Hematopoietic multipotent progenitor cell (in vitro differentiated cells): Measurements from ENCODE around the gene INVS. TPM values are rescaled to one million over a fixed set of nuclear protein-coding genes. Genes with fewer than 3 reads are reported as not detected.
"Not testable (repeated sequence)": the region's sequence is repeated elsewhere in the genome, so short reads cannot be mapped to it uniquely, and the experiment has no call there.

ENCODE experiments used
- DNase-seq, 3 donors: peaks; one replicate each; pipeline ENCODE4 v3.0.0-alpha.2; 2011 to 2015; ENCODE audit warnings: low read depth in 2 of 3, low spot score in 2 of 3
- total RNA-seq: library from RNA; depleted of rRNA; stranded (reverse); fragments of >200 nt; gene quantifications from one replicate; pipeline ENCODE4 v1.2.3, GENCODE V29; 2012

INVS gene
- total RNA-seq, 1 donor: 23.4 TPM

GRCh38 chr9:100236986-100237385 is 137.9 kb downstream of the INVS start:
- DNase-seq: not testable (repeated sequence)

GRCh38 chr9:100240512-100240911 is 141.5 kb downstream of the INVS start:
- DNase-seq: no peak

- DNase-seq: no peak
Observed at GRCh38 chr9:100267211-100267610, 168.2 kb downstream of the INVS start.

DNA sequence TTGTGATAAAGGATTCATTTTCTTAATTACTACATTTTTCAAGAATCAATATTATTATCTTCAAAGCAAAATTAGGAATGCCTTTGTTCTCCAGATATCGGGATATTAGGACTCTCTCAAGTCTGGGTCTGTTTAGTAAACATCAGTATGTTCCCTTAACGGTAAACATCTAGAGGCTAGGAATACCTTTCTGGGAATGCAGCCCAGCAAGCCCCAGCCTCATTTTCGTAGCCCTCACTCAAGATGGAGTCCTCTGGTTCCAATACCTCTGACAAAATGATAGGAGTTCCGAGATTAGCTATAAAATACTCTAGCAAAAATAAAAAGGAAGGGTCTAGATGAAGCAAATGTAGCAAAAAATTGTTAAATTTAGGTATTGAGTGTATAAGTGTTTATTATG is 169.2 kb downstream of the INVS start:
- no peak for DNase-seq

GRCh38 chr9:100269656-100270055 is 170.6 kb downstream of the INVS start:
- DNase-seq: no peak

DNA sequence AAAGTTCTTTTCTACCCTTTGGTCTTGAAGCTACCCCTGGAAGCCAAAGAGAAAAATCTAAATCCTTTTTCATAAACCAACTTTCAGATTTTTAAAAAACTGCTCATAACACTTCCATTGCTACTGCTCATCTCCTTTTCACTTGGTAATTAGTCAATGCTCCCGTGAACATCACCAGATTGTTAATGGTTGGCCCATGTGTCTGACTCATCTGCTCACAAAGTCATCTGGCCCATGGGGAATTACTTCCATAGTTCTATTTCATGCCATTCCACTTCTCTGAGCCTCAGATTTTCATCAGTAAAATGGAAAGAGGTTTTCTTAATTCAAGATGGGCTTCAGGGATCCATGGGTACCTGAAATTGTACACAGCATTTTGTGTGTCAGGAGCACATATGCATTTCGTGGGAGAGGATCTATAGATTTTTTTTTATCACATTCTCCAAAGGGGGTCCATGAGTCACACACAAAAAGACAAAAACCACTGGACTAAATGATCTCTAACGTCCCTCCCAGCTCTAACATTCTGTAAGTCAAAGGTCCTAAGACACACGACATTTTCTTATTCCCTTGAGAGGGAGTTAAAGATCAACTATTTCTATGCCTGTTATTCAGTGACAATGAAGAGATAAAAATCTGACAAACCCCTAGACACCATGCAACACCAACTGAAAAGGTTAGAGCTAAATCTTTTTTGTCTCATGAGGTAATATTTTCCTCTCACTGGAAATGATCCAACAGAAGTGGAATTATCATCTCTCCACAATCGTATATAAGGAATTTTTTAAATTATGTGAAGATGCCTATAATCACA is 178.3 kb downstream of the INVS start:
- no peak for DNase-seq

DNA sequence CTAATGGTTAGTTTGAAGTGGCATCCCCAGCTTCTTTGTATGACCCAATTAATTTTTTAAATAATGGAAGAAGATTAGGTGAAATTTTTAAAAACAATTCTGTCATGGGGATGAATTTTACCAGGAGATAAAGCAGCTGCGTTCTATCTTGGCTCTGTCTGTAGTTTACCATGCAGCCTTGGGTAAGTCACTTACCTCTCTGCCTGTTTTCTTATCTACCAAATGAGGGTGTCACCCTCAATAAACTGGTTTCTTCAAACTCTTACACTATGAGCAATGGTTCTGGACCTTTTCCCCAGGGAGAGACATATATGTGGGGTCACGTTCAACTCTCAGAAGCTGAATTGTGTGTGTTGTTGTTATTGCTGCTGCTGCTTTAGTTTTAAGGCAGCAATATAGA is 182.0 kb downstream of the INVS start:
- no peak for DNase-seq

DNA sequence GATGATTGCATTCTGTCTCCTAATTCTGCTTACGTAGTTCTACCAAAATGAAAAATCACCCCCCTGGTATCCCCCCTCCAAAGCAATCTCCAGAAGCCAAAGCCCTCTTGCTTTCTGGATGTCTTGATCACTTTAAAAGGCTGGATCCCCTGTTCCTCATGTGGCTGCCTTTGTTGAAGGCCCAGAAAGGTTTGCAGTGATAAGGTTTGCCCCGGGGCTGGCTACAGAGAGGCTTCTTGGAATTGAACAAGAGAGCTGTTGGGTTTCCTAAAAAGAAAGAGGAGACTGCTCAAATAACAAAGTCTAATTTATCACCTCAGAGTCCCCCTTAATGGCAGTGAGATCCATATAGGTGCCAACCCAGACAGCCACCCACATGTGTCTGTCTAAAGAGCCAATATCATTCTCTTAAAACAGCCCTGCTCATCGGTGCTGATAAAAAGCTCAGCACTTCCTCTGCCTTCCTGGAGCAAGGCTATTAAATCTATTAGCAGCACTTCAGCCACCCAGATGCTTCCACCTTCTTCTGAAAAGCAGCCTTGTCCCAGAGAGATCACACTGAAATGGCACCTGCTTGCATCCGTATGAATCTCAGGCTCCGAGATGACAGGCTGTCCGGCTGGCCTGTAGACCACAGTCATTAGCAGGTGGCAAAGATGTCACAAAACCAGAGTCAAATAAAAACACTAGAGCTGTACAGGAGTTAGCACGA is 182.8 kb downstream of the INVS start:
- no peak for DNase-seq

GRCh38 chr9:100282388-100282719 is 183.3 kb downstream of the INVS start:
- DNase-seq: no peak

DNA sequence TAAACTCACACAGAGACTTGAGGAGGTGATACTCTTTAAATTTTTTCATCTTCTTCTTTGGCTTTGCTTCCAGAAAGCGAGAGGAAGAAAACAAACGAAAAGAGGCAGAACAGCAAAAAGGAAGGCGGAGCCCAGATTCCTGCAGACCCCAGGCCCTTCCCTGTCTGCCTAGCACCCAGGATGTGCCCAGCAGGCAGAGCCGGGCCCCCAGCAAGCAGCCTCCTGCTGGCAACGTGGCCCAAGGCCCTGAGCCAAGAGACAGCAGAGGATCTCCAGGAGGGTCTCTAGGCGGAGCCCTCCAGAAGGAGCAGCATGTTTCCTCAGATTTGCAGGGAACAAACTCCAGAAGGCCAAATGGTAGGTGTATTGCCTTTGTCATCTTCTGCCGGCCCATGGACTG is 185.2 kb downstream of the INVS start:
- DNase-seq: no peak

DNA sequence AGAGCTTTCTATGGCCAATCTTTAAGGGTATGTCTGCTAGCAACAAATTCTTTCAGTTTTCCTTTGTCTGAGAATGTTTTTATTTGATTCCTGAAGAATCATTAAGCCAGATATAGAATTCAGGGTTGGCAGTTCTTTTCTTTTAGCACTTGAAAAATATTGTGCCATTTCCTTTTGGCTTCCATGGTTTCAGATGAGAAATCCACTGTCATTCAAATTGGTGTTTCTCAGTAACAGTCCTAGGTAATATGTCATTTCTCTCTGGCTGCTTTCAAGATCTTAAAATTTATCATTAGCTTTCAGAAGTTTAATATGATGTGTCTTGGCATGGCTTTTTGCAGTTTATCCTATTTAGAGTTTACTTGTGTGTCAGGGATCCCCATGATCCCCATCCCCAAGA is 186.0 kb downstream of the INVS start:
- peak in 1 of 3 donors; percentile 11 for DNase-seq

DNA sequence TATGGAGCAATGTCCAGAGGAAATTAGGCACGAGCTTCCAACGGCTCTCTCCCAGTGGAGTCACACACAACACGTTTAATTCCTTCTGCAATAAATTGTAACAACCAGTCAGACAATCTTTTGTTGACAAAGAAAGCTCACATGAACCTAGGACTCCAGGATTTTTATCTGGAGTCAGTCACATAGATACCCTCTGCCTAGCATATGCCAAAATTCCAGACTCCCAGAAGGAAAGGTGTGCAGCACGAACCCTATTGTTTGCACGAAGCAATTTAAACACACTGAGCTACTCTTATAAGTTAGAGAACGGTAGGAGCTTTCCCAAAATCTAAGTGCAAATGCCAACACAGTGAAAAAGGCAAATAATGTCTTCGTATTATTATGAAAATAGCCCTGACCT is 186.6 kb downstream of the INVS start:
- no peak for DNase-seq

DNA sequence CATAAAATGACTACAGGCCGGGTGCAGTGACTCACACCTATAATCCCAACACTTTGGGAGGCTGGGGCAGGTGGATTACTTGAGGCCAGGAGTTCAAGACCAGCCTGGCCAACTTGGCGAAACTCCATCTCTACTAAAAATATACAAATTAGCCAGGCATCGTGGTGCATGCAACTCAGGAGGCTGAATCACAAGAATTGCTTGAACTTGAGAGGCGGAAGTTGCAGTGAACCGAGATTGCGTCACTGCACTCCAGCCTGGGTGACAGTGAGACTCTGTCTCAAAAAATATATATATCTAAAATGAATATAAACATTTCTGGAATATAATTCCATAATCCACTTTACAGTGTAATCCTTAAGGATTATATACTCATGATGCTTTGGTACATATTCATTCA is 187.2 kb downstream of the INVS start:
- no peak for DNase-seq

GRCh38 chr9:100287186-100287585 is 188.1 kb downstream of the INVS start:
- DNase-seq: no peak

GRCh38 chr9:100290714-100291113 is 191.7 kb downstream of the INVS start:
- DNase-seq: no peak

DNA sequence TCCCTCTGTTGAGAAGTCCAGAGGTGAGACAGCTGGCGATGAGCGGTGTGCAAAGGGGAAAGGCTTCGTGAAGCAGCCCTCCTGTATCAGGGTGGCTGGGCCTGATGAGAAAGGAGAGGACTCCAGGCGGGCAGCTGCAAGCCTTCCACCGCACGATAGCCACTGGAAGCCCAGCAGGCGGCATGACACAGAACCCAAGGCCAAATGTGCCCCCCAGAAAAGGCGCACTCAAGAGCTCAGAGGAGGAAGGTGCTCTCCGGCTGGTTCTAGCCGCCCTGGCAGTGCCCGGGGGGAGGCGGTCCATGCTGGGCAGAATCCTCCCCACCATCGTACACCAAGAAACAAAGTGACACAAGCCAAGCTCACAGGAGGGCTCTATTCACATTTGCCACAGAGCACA is 193.4 kb downstream of the INVS start:
- DNase-seq: no peak

DNA sequence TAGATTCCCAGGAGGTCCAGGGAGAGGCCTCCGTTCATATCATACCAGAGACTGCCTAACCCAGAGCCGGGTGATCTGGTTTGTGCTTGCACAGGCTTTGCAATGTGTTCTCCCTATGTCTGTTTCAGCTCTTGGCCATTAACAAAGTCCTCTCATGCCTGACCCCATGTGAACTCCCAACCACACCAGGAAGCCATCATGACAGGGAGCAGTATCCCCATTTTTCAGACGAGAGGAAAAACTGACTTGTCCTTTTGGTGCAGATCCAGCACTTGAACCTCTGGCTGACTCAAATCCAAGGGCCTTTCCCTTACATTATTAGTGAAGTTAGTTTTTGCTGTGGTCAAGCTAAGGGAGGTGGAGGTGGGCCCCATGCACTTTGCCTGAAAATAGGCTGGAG is 195.3 kb downstream of the INVS start:
- DNase-seq: no peak

DNA sequence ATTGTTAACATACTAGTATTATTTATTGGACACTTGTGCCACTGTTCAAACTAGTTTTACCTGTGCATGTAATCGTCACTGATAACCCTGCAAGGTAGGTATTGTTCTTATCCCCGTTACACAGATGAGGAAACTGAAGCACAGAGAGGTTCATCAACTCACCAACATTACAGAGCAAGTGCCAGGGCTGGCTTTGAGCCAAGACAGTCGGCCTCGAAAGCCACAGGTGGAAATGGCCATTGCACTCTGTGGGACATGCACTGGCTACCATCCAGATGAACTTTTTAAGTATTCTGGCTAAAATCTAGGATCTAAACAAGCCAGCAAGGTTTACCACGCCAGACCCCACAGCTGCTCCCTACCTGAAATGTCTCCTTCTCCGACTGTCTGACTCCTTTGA is 195.8 kb downstream of the INVS start:
- DNase-seq: no peak

GRCh38 chr9:100295240-100295639 is 196.2 kb downstream of the INVS start:
- DNase-seq: no peak

DNA sequence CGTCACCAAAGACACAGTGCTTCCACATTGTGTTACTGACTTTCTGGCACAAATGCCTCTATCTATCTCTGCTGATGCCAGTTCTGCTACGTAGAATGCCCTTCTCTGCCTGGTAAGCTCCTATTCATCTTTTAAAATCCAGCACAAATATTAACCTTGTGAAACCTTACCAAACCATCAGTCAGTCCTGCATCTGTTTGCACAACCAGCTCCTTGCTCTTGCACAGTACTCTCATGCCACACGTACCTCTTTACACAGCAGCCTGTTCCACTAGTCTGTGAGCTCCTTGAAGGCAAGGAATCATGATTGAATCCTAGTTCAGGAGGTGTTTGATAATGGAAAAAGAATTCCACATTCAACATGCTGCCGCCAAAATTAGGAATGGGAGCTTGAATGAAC is 197.4 kb downstream of the INVS start:
- DNase-seq: no peak

- no peak for DNase-seq
Observed at GRCh38 chr9:100298378-100298777, 199.3 kb downstream of the INVS start.

GRCh38 chr9:100303747-100304146 is 204.7 kb downstream of the INVS start:
- DNase-seq: no peak
